ENCODE data around the gene TNRC6C. TPM values are rescaled to one million over a fixed set of nuclear protein-coding genes. Genes with fewer than 3 reads are reported as not detected.
"Not testable (repeated sequence)": the region's sequence is repeated elsewhere in the genome, so short reads cannot be mapped to it uniquely, and the experiment has no call there.

TNRC6C gene
- total RNA-seq, 1 donor from 2014 or later: 22.4 TPM

- H3K27ac ChIP-seq: peak overlapping the region; percentile 18
- ATAC-seq: no peak
- H3K36me3 ChIP-seq: peaks cover 17% of the 10 kb centered on the region
- H3K27me3 ChIP-seq (ENCODE audit: low read depth): no peaks in the 10 kb centered on the region
- no peak overlapping the region for H3K4me3 ChIP-seq
- H3K4me1 ChIP-seq: peaks cover 50% of the 10 kb centered on the region
- intact Hi-C loops (cut with DNase I): no loop called here
- DNase-seq: no peak
- H3K9me3 ChIP-seq: no peaks in the 10 kb centered on the region
- TF ChIP-seq CTCF (IDR thresholded peaks at IDR 0.05): no peak
These were observed 179.9 kb downstream of the TNRC6C start for GRCh38 chr17:78138204-78139060.

GRCh38 chr17:78139861-78140168 lies 181.3 kb downstream of the TNRC6C start:
- intact Hi-C loops (cut with DNase I); ATAC-seq; DNase-seq; H3K36me3 ChIP-seq; H3K27me3 ChIP-seq (ENCODE audit: low read depth); H3K9me3 ChIP-seq: not testable (repeated sequence)
- Histone ChIP-seq H3K27ac (peak overlapping the region; percentile 47), H3K4me3 (peak overlapping the region; percentile 4), H3K4me1 (peaks cover 54% of the 10 kb centered on the region)

GRCh38 chr17:78140169-78141051 lies 181.9 kb downstream of the TNRC6C start:
- DNase-seq: peak; percentile 99
- Histone ChIP-seq H3K27me3 (ENCODE audit: low read depth) (no peaks in the 10 kb centered on the region), H3K27ac (peak overlapping the region; percentile 67), H3K36me3 (peaks cover 2% of the 10 kb centered on the region), H3K4me3 (peak overlapping the region; percentile 27), H3K9me3 (no peaks in the 10 kb centered on the region), H3K4me1 (peaks cover 60% of the 10 kb centered on the region)
- ATAC-seq: peak; percentile 91 to 93
- TF ChIP-seq CTCF (IDR thresholded peaks at IDR 0.05): no peak
- intact Hi-C loops (cut with DNase I): no loop called here

- Histone ChIP-seq H3K27me3 (ENCODE audit: low read depth) (no peaks in the 10 kb centered on the region), H3K36me3 (no peaks in the 10 kb centered on the region), H3K27ac (peak overlapping the region; percentile 67), H3K9me3 (no peaks in the 10 kb centered on the region), H3K4me3 (no peak overlapping the region), H3K4me1 (peaks cover 71% of the 10 kb centered on the region)
- intact Hi-C loops (cut with DNase I): no loop called here
- DNase-seq: no peak
- ATAC-seq: no peak
- no peak for TF ChIP-seq CTCF (IDR thresholded peaks at IDR 0.05)
These were observed 183.1 kb downstream of the TNRC6C start for GRCh38 chr17:78141437-78142118.

- H3K9me3 ChIP-seq: no peaks in the 10 kb centered on the region
- DNase-seq: peak; percentile 86
- H3K4me1 ChIP-seq: peaks cover 69% of the 10 kb centered on the region
- no peaks in the 10 kb centered on the region for H3K36me3 ChIP-seq
- H3K4me3 ChIP-seq: no peak overlapping the region
- no peak overlapping the region for H3K27ac ChIP-seq
- no peak for TF ChIP-seq CTCF (IDR thresholded peaks at IDR 0.05)
- no peaks in the 10 kb centered on the region for H3K27me3 ChIP-seq (ENCODE audit: low read depth)
- peak; percentile 8 to 37 for ATAC-seq
- intact Hi-C loops (cut with DNase I): no loop called here
These were observed 183.8 kb downstream of the TNRC6C start for GRCh38 chr17:78142119-78142861.
